ENCODE results near the gene MGMT. TPM values are rescaled to one million over a fixed set of nuclear protein-coding genes. Genes with fewer than 3 reads are reported as not detected.

Gene MGMT
- total and polyA plus RNA-seq, 9 of the 15 experiments (the other 6 are each of a cell fraction or from before 2014, with no cell fraction given) = 0.03 to 0.29 (median 0.11) TPM; not detected in 4

DNA sequence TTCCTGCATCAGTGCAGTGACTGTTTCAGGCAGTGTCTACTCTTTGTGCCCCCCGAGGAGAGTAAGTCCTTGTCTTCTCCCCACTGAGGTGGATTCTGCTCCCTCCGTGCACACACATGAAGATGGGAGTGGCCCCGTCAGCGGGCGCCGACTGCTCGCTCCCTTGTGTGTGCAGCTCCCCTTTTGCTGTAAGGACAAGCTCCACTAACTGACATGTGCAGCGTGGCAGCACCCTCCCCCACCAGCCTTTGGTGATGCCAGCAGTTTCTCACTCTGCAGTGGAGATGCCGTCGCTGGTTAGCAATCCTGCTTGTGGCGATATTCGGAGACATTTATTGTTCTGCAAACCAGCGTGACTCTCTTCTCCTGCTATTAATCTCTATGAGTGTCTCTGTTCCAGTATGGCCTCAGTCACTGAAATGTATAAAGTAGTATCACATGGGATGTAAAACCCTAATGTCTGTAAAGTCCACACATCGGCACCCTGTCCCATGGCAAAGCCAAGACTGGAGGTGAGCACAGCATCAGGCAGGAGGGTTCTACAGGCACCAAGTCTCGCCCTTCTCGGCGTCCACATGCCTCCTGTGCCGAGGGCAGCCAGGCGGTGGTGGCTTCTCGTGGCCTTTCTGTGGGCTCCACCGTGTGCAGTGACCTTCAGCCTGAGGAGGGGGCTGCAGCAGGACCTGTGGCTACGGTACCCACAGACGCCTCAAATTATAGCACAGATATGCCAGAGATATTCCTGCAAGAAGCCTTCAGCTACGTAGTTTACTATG lies 294.3 kb downstream of the MGMT start (continued):
- TF ChIP-seq, protein P1, sequence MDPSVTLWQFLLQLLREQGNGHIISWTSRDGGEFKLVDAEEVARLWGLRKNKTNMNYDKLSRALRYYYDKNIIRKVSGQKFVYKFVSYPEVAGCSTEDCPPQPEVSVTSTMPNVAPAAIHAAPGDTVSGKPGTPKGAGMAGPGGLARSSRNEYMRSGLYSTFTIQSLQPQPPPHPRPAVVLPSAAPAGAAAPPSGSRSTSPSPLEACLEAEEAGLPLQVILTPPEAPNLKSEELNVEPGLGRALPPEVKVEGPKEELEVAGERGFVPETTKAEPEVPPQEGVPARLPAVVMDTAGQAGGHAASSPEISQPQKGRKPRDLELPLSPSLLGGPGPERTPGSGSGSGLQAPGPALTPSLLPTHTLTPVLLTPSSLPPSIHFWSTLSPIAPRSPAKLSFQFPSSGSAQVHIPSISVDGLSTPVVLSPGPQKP (CRISPR knock-in tag; IDR thresholded peaks at IDR 0.05) = no peak
- TF ChIP-seq MTA3 (IDR thresholded peaks at IDR 0.05; ENCODE audit: borderline replicate concordance) (no peak), ADNP (tag; IDR thresholded peaks at IDR 0.05) (no peak), HOXB6 (CRISPR knock-in tag; IDR thresholded peaks at IDR 0.05; ENCODE audit: borderline replicate concordance) (no peak), ZNF184 (CRISPR knock-in tag; IDR thresholded peaks at IDR 0.05) (no peak)
- TF ChIP-seq, protein P2, sequence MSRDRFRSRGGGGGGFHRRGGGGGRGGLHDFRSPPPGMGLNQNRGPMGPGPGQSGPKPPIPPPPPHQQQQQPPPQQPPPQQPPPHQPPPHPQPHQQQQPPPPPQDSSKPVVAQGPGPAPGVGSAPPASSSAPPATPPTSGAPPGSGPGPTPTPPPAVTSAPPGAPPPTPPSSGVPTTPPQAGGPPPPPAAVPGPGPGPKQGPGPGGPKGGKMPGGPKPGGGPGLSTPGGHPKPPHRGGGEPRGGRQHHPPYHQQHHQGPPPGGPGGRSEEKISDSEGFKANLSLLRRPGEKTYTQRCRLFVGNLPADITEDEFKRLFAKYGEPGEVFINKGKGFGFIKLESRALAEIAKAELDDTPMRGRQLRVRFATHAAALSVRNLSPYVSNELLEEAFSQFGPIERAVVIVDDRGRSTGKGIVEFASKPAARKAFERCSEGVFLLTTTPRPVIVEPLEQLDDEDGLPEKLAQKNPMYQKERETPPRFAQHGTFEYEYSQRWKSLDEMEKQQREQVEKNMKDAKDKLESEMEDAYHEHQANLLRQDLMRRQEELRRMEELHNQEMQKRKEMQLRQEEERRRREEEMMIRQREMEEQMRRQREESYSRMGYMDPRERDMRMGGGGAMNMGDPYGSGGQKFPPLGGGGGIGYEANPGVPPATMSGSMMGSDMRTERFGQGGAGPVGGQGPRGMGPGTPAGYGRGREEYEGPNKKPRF (IDR thresholded peaks at IDR 0.05; ENCODE audit: low read depth, low read length) = no peak

Measured in K562 (cell line).